Measurements from ENCODE around the gene LCP2. TPM values are rescaled to one million over a fixed set of nuclear protein-coding genes. Genes with fewer than 3 reads are reported as not detected.

The LCP2 gene
- total RNA-seq, 1 experiment from 2014 or later: 0.36 TPM

DNA sequence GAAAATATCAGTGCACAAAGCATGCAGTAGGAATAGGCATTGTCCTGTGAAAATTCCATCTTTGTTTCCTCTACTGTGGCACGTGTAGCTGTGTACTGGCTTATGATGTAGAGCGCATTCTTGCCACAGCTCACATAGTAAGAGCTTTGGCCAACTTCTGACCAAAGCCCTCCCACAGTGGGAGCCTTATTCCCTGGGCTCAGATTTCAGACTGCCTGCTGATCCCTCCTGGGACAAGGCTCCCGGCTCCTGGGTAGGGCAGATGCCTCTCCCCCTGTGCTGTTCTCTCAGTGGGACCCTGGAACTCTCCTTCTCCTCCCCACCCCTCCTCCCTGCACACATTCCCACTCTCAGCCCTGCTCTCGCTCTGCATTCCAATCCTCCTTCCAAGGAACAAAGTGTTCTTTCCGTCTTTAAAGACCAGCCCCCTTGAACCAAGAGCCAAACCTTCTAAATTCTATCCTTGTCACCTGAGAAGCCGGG, 17.5 kb downstream of the LCP2 start:
- intact Hi-C loops (cut with micrococcal nuclease; ENCODE audit: unreplicated experiment): no loop called here
- TF ChIP-seq, protein P1, sequence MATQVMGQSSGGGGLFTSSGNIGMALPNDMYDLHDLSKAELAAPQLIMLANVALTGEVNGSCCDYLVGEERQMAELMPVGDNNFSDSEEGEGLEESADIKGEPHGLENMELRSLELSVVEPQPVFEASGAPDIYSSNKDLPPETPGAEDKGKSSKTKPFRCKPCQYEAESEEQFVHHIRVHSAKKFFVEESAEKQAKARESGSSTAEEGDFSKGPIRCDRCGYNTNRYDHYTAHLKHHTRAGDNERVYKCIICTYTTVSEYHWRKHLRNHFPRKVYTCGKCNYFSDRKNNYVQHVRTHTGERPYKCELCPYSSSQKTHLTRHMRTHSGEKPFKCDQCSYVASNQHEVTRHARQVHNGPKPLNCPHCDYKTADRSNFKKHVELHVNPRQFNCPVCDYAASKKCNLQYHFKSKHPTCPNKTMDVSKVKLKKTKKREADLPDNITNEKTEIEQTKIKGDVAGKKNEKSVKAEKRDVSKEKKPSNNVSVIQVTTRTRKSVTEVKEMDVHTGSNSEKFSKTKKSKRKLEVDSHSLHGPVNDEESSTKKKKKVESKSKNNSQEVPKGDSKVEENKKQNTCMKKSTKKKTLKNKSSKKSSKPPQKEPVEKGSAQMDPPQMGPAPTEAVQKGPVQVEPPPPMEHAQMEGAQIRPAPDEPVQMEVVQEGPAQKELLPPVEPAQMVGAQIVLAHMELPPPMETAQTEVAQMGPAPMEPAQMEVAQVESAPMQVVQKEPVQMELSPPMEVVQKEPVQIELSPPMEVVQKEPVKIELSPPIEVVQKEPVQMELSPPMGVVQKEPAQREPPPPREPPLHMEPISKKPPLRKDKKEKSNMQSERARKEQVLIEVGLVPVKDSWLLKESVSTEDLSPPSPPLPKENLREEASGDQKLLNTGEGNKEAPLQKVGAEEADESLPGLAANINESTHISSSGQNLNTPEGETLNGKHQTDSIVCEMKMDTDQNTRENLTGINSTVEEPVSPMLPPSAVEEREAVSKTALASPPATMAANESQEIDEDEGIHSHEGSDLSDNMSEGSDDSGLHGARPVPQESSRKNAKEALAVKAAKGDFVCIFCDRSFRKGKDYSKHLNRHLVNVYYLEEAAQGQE (IDR thresholded peaks at IDR 0.05; ENCODE audit: insufficient read depth in 1 of 2, low read depth in 2 of 2, low read length in 1 of 2): no peak
- TF ChIP-seq, protein P2, sequence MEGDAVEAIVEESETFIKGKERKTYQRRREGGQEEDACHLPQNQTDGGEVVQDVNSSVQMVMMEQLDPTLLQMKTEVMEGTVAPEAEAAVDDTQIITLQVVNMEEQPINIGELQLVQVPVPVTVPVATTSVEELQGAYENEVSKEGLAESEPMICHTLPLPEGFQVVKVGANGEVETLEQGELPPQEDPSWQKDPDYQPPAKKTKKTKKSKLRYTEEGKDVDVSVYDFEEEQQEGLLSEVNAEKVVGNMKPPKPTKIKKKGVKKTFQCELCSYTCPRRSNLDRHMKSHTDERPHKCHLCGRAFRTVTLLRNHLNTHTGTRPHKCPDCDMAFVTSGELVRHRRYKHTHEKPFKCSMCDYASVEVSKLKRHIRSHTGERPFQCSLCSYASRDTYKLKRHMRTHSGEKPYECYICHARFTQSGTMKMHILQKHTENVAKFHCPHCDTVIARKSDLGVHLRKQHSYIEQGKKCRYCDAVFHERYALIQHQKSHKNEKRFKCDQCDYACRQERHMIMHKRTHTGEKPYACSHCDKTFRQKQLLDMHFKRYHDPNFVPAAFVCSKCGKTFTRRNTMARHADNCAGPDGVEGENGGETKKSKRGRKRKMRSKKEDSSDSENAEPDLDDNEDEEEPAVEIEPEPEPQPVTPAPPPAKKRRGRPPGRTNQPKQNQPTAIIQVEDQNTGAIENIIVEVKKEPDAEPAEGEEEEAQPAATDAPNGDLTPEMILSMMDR (IDR thresholded peaks at IDR 0.05): no peak
- TF ChIP-seq TCF7L2 (IDR thresholded peaks at IDR 0.05; ENCODE audit: low read depth, low read length) (no peak), POLR2AphosphoS5 (IDR thresholded peaks at IDR 0.05; ENCODE audit: low read depth, low read length) (no peak), SIN3A (IDR thresholded peaks at IDR 0.05; ENCODE audit: borderline replicate concordance, insufficient read depth, low read depth, low read length) (no peak)
- DNase-seq (ENCODE audit: low read depth, low spot score) (no peak), ATAC-seq (no peak)
- BruUV-seq (replicated peaks): no TSS peak
- H3K4me1 ChIP-seq (ENCODE audit: control insufficient read depth, insufficient read depth, low read length): no peaks in the 10 kb centered on the region
- no peaks in the 10 kb centered on the region for H3K9me3 ChIP-seq (ENCODE audit: control insufficient read depth, insufficient read depth, low read depth, low read length)
- peaks cover 1% of the 10 kb centered on the region; the same call in 1 of the 2 replicates for H3K27me3 ChIP-seq (ENCODE audit: control insufficient read depth, insufficient read depth, low read length)
- in situ Hi-C loops (cut with HindIII; ENCODE audit: low pct_unique_long_range_greater_than_20kb, low sequenced_read_pairs): no loop called here
- H3K4me3 ChIP-seq (ENCODE audit: low read depth in 2 of 2, low read length in 2 of 2): no peak overlapping the region
- no peaks in the 10 kb centered on the region for H3K36me3 ChIP-seq (ENCODE audit: control insufficient read depth, insufficient read depth, low read length)
- POLR2A ChIA-PET: no interaction called here
- CTCF ChIA-PET: no interaction called here
- no peak overlapping the region for H3K27ac ChIP-seq (ENCODE audit: low read length)

DNA sequence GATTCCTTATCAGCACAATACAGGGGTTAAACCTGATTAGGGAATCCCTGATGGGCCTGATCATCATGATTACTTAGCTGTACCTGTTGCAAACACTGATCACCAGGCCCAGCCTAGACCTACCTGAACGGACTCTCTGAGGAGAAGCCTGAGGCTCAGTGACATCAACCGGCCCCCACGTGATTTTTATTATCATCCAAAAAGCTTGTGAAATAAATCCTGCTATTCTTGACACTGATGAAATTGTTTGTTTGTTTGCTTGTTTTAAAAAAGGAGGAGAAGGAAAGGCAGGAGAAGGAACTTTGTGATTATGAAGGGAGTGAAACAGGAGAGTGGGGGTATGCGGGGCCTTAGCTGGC, 18.1 kb downstream of the LCP2 start:
- Histone ChIP-seq H3K36me3 (ENCODE audit: control insufficient read depth, insufficient read depth, low read length) (no peaks in the 10 kb centered on the region), H3K27me3 (ENCODE audit: control insufficient read depth, insufficient read depth, low read length) (no peaks in the 10 kb centered on the region; the same call in 1 of the 2 replicates), H3K27ac (ENCODE audit: low read length) (no peak overlapping the region), H3K4me3 (ENCODE audit: low read depth in 2 of 2, low read length in 2 of 2) (no peak overlapping the region), H3K9me3 (ENCODE audit: control insufficient read depth, insufficient read depth, low read depth, low read length) (no peaks in the 10 kb centered on the region), H3K4me1 (ENCODE audit: control insufficient read depth, insufficient read depth, low read length) (no peaks in the 10 kb centered on the region)
- TF ChIP-seq, protein P2 (IDR thresholded peaks at IDR 0.05): no peak
- no TSS peak for BruUV-seq (replicated peaks)
- intact Hi-C loops (cut with micrococcal nuclease; ENCODE audit: unreplicated experiment) (no loop called here), in situ Hi-C loops (cut with HindIII; ENCODE audit: low pct_unique_long_range_greater_than_20kb, low sequenced_read_pairs) (no loop called here)
- no peak for DNase-seq (ENCODE audit: low read depth, low spot score)
- ATAC-seq: no peak
- ChIA-PET CTCF (no interaction called here), POLR2A (no interaction called here)

Data from Panc1 (cell line).